BLaER1 treated with 17β-estradiol and CSF1 and Interleukin-3, amounts not matched to agents 10 nM and 100 nM (cell line): ENCODE results near the gene TMEM38A.

ENCODE experiments used
- H3K27ac ChIP-seq, 11 experiments: shearing (Covaris generic); formaldehyde crosslinking; 2 replicates each; pipeline ENCODE4 v1.8.1; 2022
- H3K27me3 ChIP-seq, 11 experiments: shearing (Covaris generic); formaldehyde crosslinking; 2 replicates each; pipeline ENCODE4 v1.8.1; 2022
- H3K36me3 ChIP-seq, 11 experiments: shearing (Covaris generic); formaldehyde crosslinking; 2 replicates each; pipeline ENCODE4 v1.8.1; 2022
- H3K4me1 ChIP-seq, 10 experiments: shearing (Covaris generic); formaldehyde crosslinking; 2 replicates each; pipeline ENCODE4 v1.8.1; 2022
- H3K4me2 ChIP-seq, 11 experiments: shearing (Covaris generic); formaldehyde crosslinking; 2 replicates each; pipeline ENCODE4 v1.8.1; 2022
- H3K4me3 ChIP-seq, 10 experiments: shearing (Covaris generic); formaldehyde crosslinking; 2 replicates each; pipeline ENCODE4 v1.8.1; 2022
- H3K9ac ChIP-seq, 11 experiments: shearing (Covaris generic); formaldehyde crosslinking; 2 replicates each; pipeline ENCODE4 v1.8.1; 2022
- H3K9me3 ChIP-seq, 11 experiments: shearing (Covaris generic); formaldehyde crosslinking; replicated peaks in 1 of 11; 2 replicates each; pipeline ENCODE4 v1.8.1; 2022
- H4K20me1 ChIP-seq, 11 experiments: shearing (Covaris generic); formaldehyde crosslinking; 2 replicates each; pipeline ENCODE4 v1.8.1; 2022
- Cebpa-rat ChIP-seq, 11 experiments: shearing (Covaris generic); IDR thresholded peaks; 2 replicates each; pipeline ENCODE4 v1.8.1; 2022

Gene TMEM38A

GRCh38 chr19:16660763-16661479, at the start of gene TMEM38A:
Gene TMEM38A (plus strand): TSS chr19:16661139. CDS start chr19:16661218, 79 bp downstream.
- Histone ChIP-seq H3K4me1 (peaks cover 55 to 75% (median 63%) of the 10 kb centered on the region in 10 experiments), H3K9me3 (no peaks in the 10 kb centered on the region), H3K9ac (peak within 1 kb of the TSS; percentile 79 to 95 (median 88)), H3K4me2 (peak within 1 kb of the TSS; percentile 96 to 100 (median 99)), H3K36me3 (peaks cover 31 to 35% (median 33%) of the 10 kb centered on the region in 11 experiments), H3K27ac (peak within 1 kb of the TSS; percentile 77 to 95 (median 84)), H3K27me3 (no peaks in the 10 kb centered on the region), H3K4me3 (peak within 1 kb of the TSS; percentile 70 to 88 (median 80)), H4K20me1 (peaks cover 37 to 43% (median 37%) of the 10 kb centered on the region in 11 experiments)
- TF ChIP-seq Cebpa-rat (IDR thresholded peaks at IDR 0.05) = no peak

- H3K4me2 ChIP-seq = peak overlapping the region; percentile 55 to 86 (median 79)
- H3K4me1 ChIP-seq = peaks cover 56 to 99% (median 93%) of the 10 kb centered on the region in 10 experiments
- peak overlapping the region in 8 of 11 experiments; percentile 16 to 61 (median 32); a peak in 10 of 22 replicates for H3K27ac ChIP-seq
- peaks cover 96 to 100% (median 100%) of the 10 kb centered on the region in 11 experiments for H4K20me1 ChIP-seq
- H3K9ac ChIP-seq = peak overlapping the region in 9 of 11 experiments; percentile 0 to 55 (median 28); a peak in 10 of 22 replicates
- peaks cover 0 to 12% (median 3%) of the 10 kb centered on the region in 11 experiments; a peak in 7 of 22 replicates for H3K36me3 ChIP-seq
- H3K9me3 ChIP-seq = no peaks in the 10 kb centered on the region
- no peaks in the 10 kb centered on the region for H3K27me3 ChIP-seq
- peak in 2 of 11 experiments; percentile 19 to 20; a peak in 1 of 22 replicates for TF ChIP-seq Cebpa-rat (IDR thresholded peaks at IDR 0.05)
- H3K4me3 ChIP-seq = peak overlapping the region in 3 of 10 experiments; percentile 2 to 8 (median 6); a peak in 5 of 20 replicates
Measured at GRCh38 chr19:16612636-16613035, 48.3 kb upstream of the TMEM38A start.

- Histone ChIP-seq H3K27ac (peak overlapping the region in 5 of 11 experiments; percentile 9 to 61 (median 25); a peak in 3 of 22 replicates), H3K9me3 (no peaks in the 10 kb centered on the region), H3K36me3 (peaks cover 0 to 16% (median 0%) of the 10 kb centered on the region in 11 experiments; a peak in 6 of 22 replicates), H3K4me2 (peak overlapping the region; percentile 55 to 86 (median 79)), H4K20me1 (peaks cover 96 to 100% (median 100%) of the 10 kb centered on the region in 11 experiments), H3K4me3 (no peak overlapping the region), H3K9ac (peak overlapping the region in 1 of 11 experiments; percentile 28; a peak in 1 of 22 replicates), H3K27me3 (no peaks in the 10 kb centered on the region), H3K4me1 (peaks cover 68 to 98% (median 93%) of the 10 kb centered on the region in 10 experiments)
- no peak for TF ChIP-seq Cebpa-rat (IDR thresholded peaks at IDR 0.05)
Measured at GRCh38 chr19:16613841-16614240, 47.1 kb upstream of the TMEM38A start.

DNA sequence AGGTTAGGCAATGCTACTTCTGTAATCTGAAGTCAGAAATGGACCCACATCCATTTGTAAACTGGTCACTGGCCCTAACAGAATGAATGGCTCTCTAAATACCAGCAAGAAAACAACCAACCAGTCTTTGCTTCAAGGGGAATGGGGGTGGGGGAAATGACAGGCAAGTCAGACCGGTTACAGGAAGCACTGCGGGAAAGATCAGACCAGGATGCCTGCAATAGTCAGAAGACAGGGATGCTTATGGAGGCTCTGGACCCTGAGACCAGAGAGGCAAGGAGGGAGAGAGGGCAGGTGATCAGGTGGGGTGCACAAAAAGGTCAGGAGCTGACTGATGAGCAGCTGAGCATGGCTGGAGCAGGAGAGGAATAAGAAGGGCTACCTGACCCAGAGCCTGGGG, 46.0 kb upstream of the TMEM38A start:
- TF ChIP-seq Cebpa-rat (IDR thresholded peaks at IDR 0.05) = no peak
- no peaks in the 10 kb centered on the region for H3K27me3 ChIP-seq
- peaks cover 79 to 100% (median 99%) of the 10 kb centered on the region in 10 experiments for H3K4me1 ChIP-seq
- no peaks in the 10 kb centered on the region for H3K9me3 ChIP-seq
- H4K20me1 ChIP-seq = peaks cover 100% of the 10 kb centered on the region in 11 experiments
- no peak overlapping the region for H3K4me3 ChIP-seq
- peaks cover 0 to 16% (median 2%) of the 10 kb centered on the region in 11 experiments; a peak in 7 of 22 replicates for H3K36me3 ChIP-seq
- H3K9ac ChIP-seq = peak overlapping the region in 2 of 11 experiments; percentile 4 to 15; a peak in 1 of 22 replicates
- H3K27ac ChIP-seq = peak overlapping the region in 4 of 11 experiments; percentile 8 to 25 (median 14); a peak in 5 of 22 replicates
- H3K4me2 ChIP-seq = peak overlapping the region; percentile 25 to 86 (median 79)

GRCh38 chr19:16615808-16616207, 45.1 kb upstream of the TMEM38A start:
- no peak for TF ChIP-seq Cebpa-rat (IDR thresholded peaks at IDR 0.05)
- H3K9ac ChIP-seq = no peak overlapping the region
- no peak overlapping the region for H3K4me3 ChIP-seq
- peak overlapping the region in 10 of 11 experiments; percentile 7 to 86 (median 78); a peak in 19 of 22 replicates for H3K4me2 ChIP-seq
- no peaks in the 10 kb centered on the region for H3K27me3 ChIP-seq
- no peaks in the 10 kb centered on the region for H3K9me3 ChIP-seq
- H4K20me1 ChIP-seq = peaks cover 100% of the 10 kb centered on the region in 11 experiments
- H3K36me3 ChIP-seq = peaks cover 0 to 23% (median 9%) of the 10 kb centered on the region in 11 experiments; a peak in 9 of 22 replicates
- H3K27ac ChIP-seq = no peak overlapping the region
- H3K4me1 ChIP-seq = peaks cover 85 to 100% (median 98%) of the 10 kb centered on the region in 10 experiments

GRCh38 chr19:16618248-16618647, 42.7 kb upstream of the TMEM38A start:
- H4K20me1 ChIP-seq = peaks cover 100% of the 10 kb centered on the region in 11 experiments
- H3K4me1 ChIP-seq = peaks cover 66 to 78% (median 74%) of the 10 kb centered on the region in 10 experiments
- H3K27me3 ChIP-seq = no peaks in the 10 kb centered on the region
- no peaks in the 10 kb centered on the region for H3K9me3 ChIP-seq
- H3K36me3 ChIP-seq = peaks cover 2 to 39% (median 21%) of the 10 kb centered on the region in 11 experiments; a peak in 19 of 22 replicates
- H3K9ac ChIP-seq = no peak overlapping the region
- H3K4me2 ChIP-seq = peak overlapping the region in 9 of 11 experiments; percentile 12 to 83 (median 54); a peak in 16 of 22 replicates
- H3K27ac ChIP-seq = 0 out of 22 replicates have a peak overlapping the region, but pooled peaks of 1 of the 11 experiments have one; percentile 24
- TF ChIP-seq Cebpa-rat (IDR thresholded peaks at IDR 0.05) = no peak
- H3K4me3 ChIP-seq = no peak overlapping the region

DNA sequence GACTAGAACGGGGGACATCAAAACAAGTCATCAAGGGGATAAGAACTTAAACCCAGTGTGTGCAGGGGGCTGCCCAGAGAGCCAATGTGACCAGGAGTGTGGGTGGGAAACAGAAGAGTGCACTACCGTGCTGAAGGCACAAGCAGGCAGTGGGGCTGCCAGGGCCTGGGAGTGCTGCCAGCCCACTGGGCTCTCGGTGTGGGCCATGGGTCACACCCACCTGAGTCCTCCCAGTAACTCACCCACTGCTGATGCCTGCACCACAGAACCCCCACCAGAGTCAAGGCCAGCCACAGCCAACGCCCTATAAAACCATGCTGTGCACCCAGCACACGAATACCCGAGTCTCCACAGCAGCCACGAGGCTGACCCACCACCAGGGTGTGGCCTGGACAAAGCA, 41.5 kb upstream of the TMEM38A start:
- H3K27me3 ChIP-seq = no peaks in the 10 kb centered on the region
- no peak overlapping the region for H3K27ac ChIP-seq
- H3K4me3 ChIP-seq = no peak overlapping the region
- peak overlapping the region in 10 of 11 experiments; percentile 4 to 83 (median 53); a peak in 17 of 22 replicates for H3K4me2 ChIP-seq
- H3K9me3 ChIP-seq = no peaks in the 10 kb centered on the region
- 0 out of 22 replicates have a peak overlapping the region, but pooled peaks of 1 of the 11 experiments have one; percentile 41 for H3K9ac ChIP-seq
- H3K36me3 ChIP-seq = peaks cover 15 to 51% (median 29%) of the 10 kb centered on the region in 11 experiments
- no peak for TF ChIP-seq Cebpa-rat (IDR thresholded peaks at IDR 0.05)
- peaks cover 100% of the 10 kb centered on the region in 11 experiments for H4K20me1 ChIP-seq
- H3K4me1 ChIP-seq = peaks cover 54 to 66% (median 62%) of the 10 kb centered on the region in 10 experiments

GRCh38 chr19:16620018-16620417, 40.9 kb upstream of the TMEM38A start:
- Histone ChIP-seq H3K36me3 (peaks cover 20 to 57% (median 35%) of the 10 kb centered on the region in 11 experiments), H3K9ac (peak overlapping the region in 2 of 11 experiments; percentile 18 to 41; a peak in 2 of 22 replicates), H3K27me3 (no peaks in the 10 kb centered on the region), H3K4me3 (no peak overlapping the region), H4K20me1 (peaks cover 100% of the 10 kb centered on the region in 11 experiments), H3K9me3 (no peaks in the 10 kb centered on the region), H3K4me1 (peaks cover 48 to 60% (median 57%) of the 10 kb centered on the region in 10 experiments), H3K27ac (no peak overlapping the region), H3K4me2 (peak overlapping the region; percentile 4 to 83 (median 52); a peak in 17 of 22 replicates)
- no peak for TF ChIP-seq Cebpa-rat (IDR thresholded peaks at IDR 0.05)
